Lower lobe of right lung (tissue), 2 donors: ENCODE results near the gene CATSPERD. TPM values are rescaled to one million over a fixed set of nuclear protein-coding genes. Genes with fewer than 3 reads are reported as not detected.

Experiments
- ATAC-seq, 2 donors: fragments of 200-7000 bp; cut with Tn5 transposase; one replicate each; pipeline ENCODE4 v1.9.1; 2020 to 2022; ENCODE audit warnings: mild to moderate bottlenecking in 2 of 2, moderate library complexity in 2 of 2
- DNase-seq: peaks from one replicate; pipeline ENCODE4 v3.0.0-alpha.2; 2020
- H3K27ac ChIP-seq: fragments of 200-600 bp; one replicate; pipeline ENCODE4 v1.8.0; 2022
- H3K27me3 ChIP-seq: fragments of 200-600 bp; one replicate; pipeline ENCODE4 v1.8.0; 2022; ENCODE audit warnings: low read depth
- H3K36me3 ChIP-seq: fragments of 200-600 bp; one replicate; pipeline ENCODE4 v1.8.0; 2022; ENCODE audit warnings: mild to moderate bottlenecking
- H3K4me1 ChIP-seq: fragments of 200-600 bp; one replicate; pipeline ENCODE4 v1.8.0; 2022
- H3K4me3 ChIP-seq: fragments of 200-600 bp; one replicate; pipeline ENCODE4 v1.8.0; 2022; ENCODE audit warnings: mild to moderate bottlenecking
- H3K9me3 ChIP-seq: fragments of 200-600 bp; one replicate; pipeline ENCODE4 v1.8.0; 2022
- CTCF ChIP-seq: fragments of 200-600 bp; IDR thresholded peaks from one replicate; pipeline ENCODE4 v1.8.0; 2022; ENCODE audit warnings: antibody characterized with exemption, mild to moderate bottlenecking
- intact Hi-C: fragments of 100-400 bp; cut with DNase I; formaldehyde crosslinking; loops from one replicate; pipeline ENCODE4 v1.11.0; 2022
- total RNA-seq: library from RNA; stranded (reverse); fragmentation: NEBNext Ultra II Directional; extraction: Animal tissue kit (Norgen Biotek cat#: 25700); gene quantifications from one replicate; pipeline ENCODE4 v1.2.1, GENCODE V29; 2021
- donor health status: DM: no; HTN: yes; CAD: no; lungs with severe emphysema.

CATSPERD gene
- total RNA-seq, 1 donor from 2014 or later, result 6.4 TPM

GRCh38 chr19:5822181-5822844, 101.9 kb downstream of the CATSPERD start:
- intact Hi-C loops, result no loop called here
- no peak overlapping the region for H3K27ac ChIP-seq
- DNase-seq, result no peak
- no peaks in the 10 kb centered on the region for H3K4me1 ChIP-seq
- no peak for TF ChIP-seq CTCF
- no peak overlapping the region for H3K4me3 ChIP-seq
- no peaks in the 10 kb centered on the region for H3K27me3 ChIP-seq
- no peak for ATAC-seq
- H3K36me3 ChIP-seq, result no peaks in the 10 kb centered on the region
- no peaks in the 10 kb centered on the region for H3K9me3 ChIP-seq

GRCh38 chr19:5823579-5824281, 103.3 kb downstream of the CATSPERD start:
- no peak for DNase-seq
- Histone ChIP-seq H3K9me3 (no peaks in the 10 kb centered on the region), H3K4me1 (peaks cover 6% of the 10 kb centered on the region), H3K4me3 (no peak overlapping the region), H3K36me3 (no peaks in the 10 kb centered on the region), H3K27me3 (peaks cover 8% of the 10 kb centered on the region), H3K27ac (no peak overlapping the region)
- intact Hi-C loops, result no loop called here
- no peak for TF ChIP-seq CTCF
- no peak for ATAC-seq

DNA sequence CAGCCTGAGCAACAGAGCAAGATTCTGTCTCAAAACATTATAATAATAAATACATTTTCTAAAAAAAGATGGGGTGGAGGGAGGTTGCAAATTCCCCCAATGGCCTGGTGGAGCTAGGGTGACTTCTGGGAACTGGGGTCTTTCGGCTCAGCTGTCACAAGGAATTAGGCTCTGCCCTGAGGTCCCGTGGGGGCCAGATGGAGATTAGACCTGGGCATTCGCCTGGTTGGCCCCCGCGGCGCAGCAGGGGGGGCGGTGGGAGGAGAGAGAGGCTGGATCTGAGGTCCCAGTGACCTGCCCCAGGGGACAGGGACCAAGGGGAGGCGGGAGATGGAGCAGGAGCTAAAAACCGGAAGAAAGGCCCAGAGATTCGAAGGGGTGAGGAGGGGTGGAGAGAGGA, 104.3 kb downstream of the CATSPERD start:
- Histone ChIP-seq H3K4me1 (peaks cover 14% of the 10 kb centered on the region), H3K27ac (no peak overlapping the region), H3K36me3 (no peaks in the 10 kb centered on the region), H3K9me3 (no peaks in the 10 kb centered on the region), H3K4me3 (no peak overlapping the region), H3K27me3 (peaks cover 16% of the 10 kb centered on the region)
- no peak for TF ChIP-seq CTCF
- ATAC-seq, result no peak
- intact Hi-C loops, result no loop called here
- no peak for DNase-seq

DNA sequence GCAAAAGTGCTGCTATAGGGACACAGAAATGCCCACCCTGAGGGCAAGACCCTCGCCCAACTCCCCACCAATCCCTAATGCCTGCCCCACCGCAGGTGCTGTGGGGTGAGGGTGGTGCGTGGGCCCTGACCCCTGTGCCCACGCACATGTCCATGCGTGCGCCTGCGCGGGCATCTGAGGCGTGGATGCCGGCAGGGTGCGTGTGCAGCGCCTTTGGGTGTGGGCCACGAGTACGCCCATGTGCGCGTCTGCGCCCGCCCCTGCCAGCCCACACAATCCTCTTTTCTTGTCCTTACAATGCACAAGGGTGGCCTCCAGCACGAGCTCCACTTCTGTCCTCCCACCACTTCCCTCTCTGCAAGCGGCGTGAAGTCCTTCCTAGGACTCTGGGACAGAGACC, 104.7 kb downstream of the CATSPERD start:
- Histone ChIP-seq H3K4me3 (no peak overlapping the region), H3K27ac (no peak overlapping the region), H3K27me3 (peaks cover 18% of the 10 kb centered on the region), H3K4me1 (peaks cover 14% of the 10 kb centered on the region), H3K9me3 (no peaks in the 10 kb centered on the region), H3K36me3 (no peaks in the 10 kb centered on the region)
- no peak for TF ChIP-seq CTCF
- ATAC-seq (no peak), DNase-seq (no peak)
- intact Hi-C loops, result no loop called here

- Histone ChIP-seq H3K36me3 (no peaks in the 10 kb centered on the region), H3K9me3 (no peaks in the 10 kb centered on the region), H3K4me3 (peak overlapping the region; percentile 62), H3K27me3 (peaks cover 18% of the 10 kb centered on the region), H3K4me1 (peaks cover 14% of the 10 kb centered on the region), H3K27ac (peak overlapping the region; percentile 81)
- no peak for TF ChIP-seq CTCF
- intact Hi-C loops, result no loop called here
- peak in 1 of 2 donors; percentile 25 for ATAC-seq
- DNase-seq, result peak; percentile 80
Observed at GRCh38 chr19:5826531-5827341, 106.3 kb downstream of the CATSPERD start.
